Fibroblast of villous mesenchyme (primary cell): ENCODE results near the gene ACHE. TPM values are rescaled to one million over a fixed set of nuclear protein-coding genes. Genes with fewer than 3 reads are reported as not detected.

ENCODE experiments used
- DNase-seq: peaks from one replicate; pipeline ENCODE4 v3.0.0-alpha.2; 2010; ENCODE audit warnings: low read depth
- H3K4me3 ChIP-seq: 2 replicates; pipeline ENCODE4 v1.5.1; 2011; ENCODE audit warnings: low read depth, mild to moderate bottlenecking, low read length
- total RNA-seq: library from RNA; depleted of rRNA; stranded (reverse); fragments of >200 nt; gene quantifications from 2 replicates; pipeline ENCODE4 v1.2.3, GENCODE V29; 2012
- TF ChIP-seq, protein P1 (sequence below): IDR thresholded peaks from 2 replicates; pipeline ENCODE4 v1.5.1; 2012; ENCODE audit warnings: low read depth, mild to moderate bottlenecking, low read length; ENCODE audit not compliant: insufficient read depth

The ACHE gene
- total RNA-seq, 1 donor, result not detected

DNA sequence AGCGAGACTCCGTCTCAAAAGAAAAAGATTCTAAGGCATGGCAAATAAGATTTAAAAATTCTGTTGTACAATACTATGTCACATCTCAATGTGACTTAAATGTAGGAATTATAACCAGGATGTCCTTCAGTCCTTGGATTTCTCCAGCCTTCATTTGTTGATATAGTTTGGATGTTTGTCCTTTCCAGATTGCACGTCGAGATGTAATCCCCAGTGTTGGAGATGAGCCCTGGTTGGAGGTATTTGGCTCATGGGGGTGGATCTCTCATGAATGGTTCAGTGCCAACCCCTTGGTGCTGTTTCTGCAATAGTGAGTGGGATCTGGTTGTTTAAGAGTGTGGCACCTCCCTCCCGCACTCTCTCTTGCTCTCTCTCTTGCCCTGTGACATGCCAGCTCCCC is 12.8 kb upstream of the ACHE start:
- no peak overlapping the region for H3K4me3 ChIP-seq
- no peak for DNase-seq
- TF ChIP-seq, protein P1, sequence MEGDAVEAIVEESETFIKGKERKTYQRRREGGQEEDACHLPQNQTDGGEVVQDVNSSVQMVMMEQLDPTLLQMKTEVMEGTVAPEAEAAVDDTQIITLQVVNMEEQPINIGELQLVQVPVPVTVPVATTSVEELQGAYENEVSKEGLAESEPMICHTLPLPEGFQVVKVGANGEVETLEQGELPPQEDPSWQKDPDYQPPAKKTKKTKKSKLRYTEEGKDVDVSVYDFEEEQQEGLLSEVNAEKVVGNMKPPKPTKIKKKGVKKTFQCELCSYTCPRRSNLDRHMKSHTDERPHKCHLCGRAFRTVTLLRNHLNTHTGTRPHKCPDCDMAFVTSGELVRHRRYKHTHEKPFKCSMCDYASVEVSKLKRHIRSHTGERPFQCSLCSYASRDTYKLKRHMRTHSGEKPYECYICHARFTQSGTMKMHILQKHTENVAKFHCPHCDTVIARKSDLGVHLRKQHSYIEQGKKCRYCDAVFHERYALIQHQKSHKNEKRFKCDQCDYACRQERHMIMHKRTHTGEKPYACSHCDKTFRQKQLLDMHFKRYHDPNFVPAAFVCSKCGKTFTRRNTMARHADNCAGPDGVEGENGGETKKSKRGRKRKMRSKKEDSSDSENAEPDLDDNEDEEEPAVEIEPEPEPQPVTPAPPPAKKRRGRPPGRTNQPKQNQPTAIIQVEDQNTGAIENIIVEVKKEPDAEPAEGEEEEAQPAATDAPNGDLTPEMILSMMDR, result no peak

GRCh38 chr7:100902638-100903037 is 7.0 kb upstream of the ACHE start:
- TF ChIP-seq, protein P1, result no peak
- DNase-seq, result no peak
- H3K4me3 ChIP-seq, result no peak overlapping the region

DNA sequence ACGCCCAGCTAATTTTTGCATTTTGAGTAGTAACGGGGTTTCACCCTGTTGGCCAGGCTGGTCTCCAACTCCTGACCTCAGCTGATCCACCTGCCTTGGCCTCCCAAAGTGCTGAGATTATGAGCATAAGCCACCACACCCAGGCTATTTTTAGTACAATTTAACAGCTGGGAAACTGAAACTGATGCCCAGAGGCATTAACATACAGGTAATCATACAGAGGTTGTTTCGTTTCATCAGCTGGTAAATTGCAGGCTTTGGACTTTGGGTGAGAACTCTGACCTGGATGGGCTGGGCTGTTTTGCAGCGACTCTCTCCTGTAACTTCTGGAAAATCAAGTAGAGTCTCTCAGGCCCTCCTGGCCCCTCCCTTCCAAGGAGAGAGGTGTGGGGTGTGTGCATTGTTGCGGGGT is 6.2 kb upstream of the ACHE start:
- TF ChIP-seq, protein P1, result no peak
- DNase-seq, result no peak
- no peak overlapping the region for H3K4me3 ChIP-seq

GRCh38 chr7:100900978-100901377 is 5.3 kb upstream of the ACHE start:
- TF ChIP-seq, protein P1, result no peak
- no peak for DNase-seq
- no peak overlapping the region for H3K4me3 ChIP-seq

- no peak overlapping the region for H3K4me3 ChIP-seq
- no peak for DNase-seq
- TF ChIP-seq, protein P1, result no peak
Observed at GRCh38 chr7:100899432-100899831, 3.7 kb upstream of the ACHE start.

DNA sequence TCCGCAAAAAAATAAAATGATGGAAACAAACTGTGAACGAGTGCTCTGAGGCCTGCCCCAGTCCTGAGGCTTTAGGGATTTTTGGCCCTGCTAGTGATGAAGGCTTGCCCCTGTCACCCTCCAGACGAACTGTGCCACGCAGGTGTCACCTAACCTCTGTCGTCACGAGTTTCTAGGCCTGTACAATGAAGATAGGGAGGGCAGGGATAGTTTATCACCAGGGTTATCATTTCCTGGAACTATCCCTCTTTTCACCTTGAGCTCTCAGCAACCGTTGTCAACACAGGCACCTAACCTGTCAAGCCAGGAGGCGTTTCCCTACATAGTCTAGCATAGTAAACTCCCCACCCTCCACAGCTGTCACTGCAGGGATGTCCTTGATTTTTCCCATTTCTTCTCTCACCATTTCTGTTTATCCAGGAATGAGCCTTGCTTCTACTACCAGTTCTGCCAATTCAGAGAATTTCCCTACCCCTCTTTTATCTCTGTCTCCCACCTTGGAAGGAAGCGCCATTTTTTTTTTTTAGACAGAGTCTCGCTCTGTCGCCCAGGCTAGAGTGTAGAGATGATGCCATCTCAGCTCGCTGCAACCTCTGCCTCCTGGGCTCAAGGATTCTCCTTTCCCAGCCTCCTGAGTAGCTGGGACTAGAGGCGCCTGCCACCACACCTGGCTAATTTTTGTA is 2.2 kb upstream of the ACHE start:
- no peak overlapping the region for H3K4me3 ChIP-seq
- no peak for DNase-seq
- TF ChIP-seq, protein P1, result no peak
